OCI-LY1 (cell line): ENCODE results near the gene VWA8.

Source experiments
- EZH2 ChIP-seq: fragments of 200-600 bp; sonication (generic), shearing (Covaris generic); IDR thresholded peaks from 2 replicates; pipeline ENCODE4 v1.8.0; 2017; ENCODE audit warnings: borderline replicate concordance, mixed run types, mild to moderate bottlenecking, antibody characterized with exemption, low read length, moderate library complexity, mixed read lengths
- TF ChIP-seq, protein P1 (sequence below): fragments of 200-600 bp; sonication (generic), shearing (Covaris generic); IDR thresholded peaks from 2 replicates; pipeline ENCODE4 v1.5.1; 2017; ENCODE audit warnings: mild to moderate bottlenecking, antibody characterized with exemption, low read length, moderate library complexity, mixed read lengths

DNA sequence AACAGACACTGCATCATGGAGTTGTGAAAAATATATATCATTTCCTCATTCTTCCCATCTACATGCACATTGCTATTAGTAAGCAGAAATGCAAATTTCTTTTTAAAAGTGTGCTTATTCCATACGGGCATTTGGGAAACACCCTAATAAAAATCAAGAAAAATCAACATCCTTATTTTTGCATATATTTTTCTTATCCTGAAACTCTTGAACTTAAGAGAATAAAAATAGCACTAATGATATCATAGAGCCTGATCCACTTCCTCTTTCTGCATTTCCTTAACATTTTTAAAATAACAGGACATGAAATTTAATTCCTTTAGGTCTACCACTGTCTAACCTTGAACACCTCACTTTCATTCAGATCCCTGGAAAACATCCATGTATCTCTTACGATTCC, 123.3 kb downstream of the VWA8 start:
- TF ChIP-seq, protein P1, sequence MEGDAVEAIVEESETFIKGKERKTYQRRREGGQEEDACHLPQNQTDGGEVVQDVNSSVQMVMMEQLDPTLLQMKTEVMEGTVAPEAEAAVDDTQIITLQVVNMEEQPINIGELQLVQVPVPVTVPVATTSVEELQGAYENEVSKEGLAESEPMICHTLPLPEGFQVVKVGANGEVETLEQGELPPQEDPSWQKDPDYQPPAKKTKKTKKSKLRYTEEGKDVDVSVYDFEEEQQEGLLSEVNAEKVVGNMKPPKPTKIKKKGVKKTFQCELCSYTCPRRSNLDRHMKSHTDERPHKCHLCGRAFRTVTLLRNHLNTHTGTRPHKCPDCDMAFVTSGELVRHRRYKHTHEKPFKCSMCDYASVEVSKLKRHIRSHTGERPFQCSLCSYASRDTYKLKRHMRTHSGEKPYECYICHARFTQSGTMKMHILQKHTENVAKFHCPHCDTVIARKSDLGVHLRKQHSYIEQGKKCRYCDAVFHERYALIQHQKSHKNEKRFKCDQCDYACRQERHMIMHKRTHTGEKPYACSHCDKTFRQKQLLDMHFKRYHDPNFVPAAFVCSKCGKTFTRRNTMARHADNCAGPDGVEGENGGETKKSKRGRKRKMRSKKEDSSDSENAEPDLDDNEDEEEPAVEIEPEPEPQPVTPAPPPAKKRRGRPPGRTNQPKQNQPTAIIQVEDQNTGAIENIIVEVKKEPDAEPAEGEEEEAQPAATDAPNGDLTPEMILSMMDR: no peak
- no peak for TF ChIP-seq EZH2
